Prostate gland (tissue), 2 donors: ENCODE measurements around the gene CAPRIN2.

Experiments
- POLR2AphosphoS5 ChIP-seq: sonication (generic); formaldehyde crosslinking; IDR thresholded peaks from one replicate; pipeline ENCODE4 v1.6.1; 2017; ENCODE audit warnings: antibody characterized with exemption
- TF ChIP-seq, protein P1 (sequence below), 4 experiments: fragments of 200-600 bp in 2 of 4; fragments of 450-650 bp in 2 of 4; sonication (generic) in 2 of 4; IDR thresholded peaks; 1 replicate in 3 of 4; 2 replicates in 1 of 4; pipeline ENCODE4 v1.5.1; 2016 to 2019; ENCODE audit warnings: antibody characterized with exemption in 4 of 4, mild to moderate bottlenecking in 2 of 4, moderate library complexity in 2 of 4

DNA sequence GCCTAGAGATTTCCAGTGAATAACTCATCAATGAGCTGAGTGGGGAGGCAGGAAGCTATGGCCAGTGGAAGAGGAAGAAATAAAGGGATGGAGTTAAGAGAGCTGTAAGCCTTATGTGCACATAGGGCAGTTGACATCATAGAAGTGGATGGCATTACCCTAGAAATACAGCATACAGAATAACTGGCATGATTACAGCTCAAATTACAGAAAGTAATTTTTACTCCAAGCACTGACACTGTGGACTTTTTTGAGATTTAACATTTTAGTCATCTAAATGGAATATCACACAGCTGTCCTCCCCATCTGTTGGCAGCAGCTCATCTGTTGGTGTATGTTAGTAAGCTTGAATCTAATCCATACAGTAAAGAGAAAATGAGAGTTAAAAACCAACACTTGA is 53.7 kb downstream of the CAPRIN2 start:
- TF ChIP-seq, protein P1, sequence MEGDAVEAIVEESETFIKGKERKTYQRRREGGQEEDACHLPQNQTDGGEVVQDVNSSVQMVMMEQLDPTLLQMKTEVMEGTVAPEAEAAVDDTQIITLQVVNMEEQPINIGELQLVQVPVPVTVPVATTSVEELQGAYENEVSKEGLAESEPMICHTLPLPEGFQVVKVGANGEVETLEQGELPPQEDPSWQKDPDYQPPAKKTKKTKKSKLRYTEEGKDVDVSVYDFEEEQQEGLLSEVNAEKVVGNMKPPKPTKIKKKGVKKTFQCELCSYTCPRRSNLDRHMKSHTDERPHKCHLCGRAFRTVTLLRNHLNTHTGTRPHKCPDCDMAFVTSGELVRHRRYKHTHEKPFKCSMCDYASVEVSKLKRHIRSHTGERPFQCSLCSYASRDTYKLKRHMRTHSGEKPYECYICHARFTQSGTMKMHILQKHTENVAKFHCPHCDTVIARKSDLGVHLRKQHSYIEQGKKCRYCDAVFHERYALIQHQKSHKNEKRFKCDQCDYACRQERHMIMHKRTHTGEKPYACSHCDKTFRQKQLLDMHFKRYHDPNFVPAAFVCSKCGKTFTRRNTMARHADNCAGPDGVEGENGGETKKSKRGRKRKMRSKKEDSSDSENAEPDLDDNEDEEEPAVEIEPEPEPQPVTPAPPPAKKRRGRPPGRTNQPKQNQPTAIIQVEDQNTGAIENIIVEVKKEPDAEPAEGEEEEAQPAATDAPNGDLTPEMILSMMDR (IDR thresholded peaks at IDR 0.05) = no peak
- no peak for TF ChIP-seq POLR2AphosphoS5
